GM08714 (cell line): ENCODE results near the gene ZC2HC1B.

Experiments
- H3K4me3 ChIP-seq: fragments of 200-500 bp; sonication (Bioruptor generic); 2 replicates; pipeline ENCODE4 v1.5.1; 2014; ENCODE audit warnings: mild to moderate bottlenecking, low read length, inconsistent platforms
- ZNF274 ChIP-seq: IDR thresholded peaks from 2 replicates; pipeline ENCODE4 v1.6.1; 2012; ENCODE audit warnings: mild to moderate bottlenecking, low read depth, low read length

Gene ZC2HC1B

DNA sequence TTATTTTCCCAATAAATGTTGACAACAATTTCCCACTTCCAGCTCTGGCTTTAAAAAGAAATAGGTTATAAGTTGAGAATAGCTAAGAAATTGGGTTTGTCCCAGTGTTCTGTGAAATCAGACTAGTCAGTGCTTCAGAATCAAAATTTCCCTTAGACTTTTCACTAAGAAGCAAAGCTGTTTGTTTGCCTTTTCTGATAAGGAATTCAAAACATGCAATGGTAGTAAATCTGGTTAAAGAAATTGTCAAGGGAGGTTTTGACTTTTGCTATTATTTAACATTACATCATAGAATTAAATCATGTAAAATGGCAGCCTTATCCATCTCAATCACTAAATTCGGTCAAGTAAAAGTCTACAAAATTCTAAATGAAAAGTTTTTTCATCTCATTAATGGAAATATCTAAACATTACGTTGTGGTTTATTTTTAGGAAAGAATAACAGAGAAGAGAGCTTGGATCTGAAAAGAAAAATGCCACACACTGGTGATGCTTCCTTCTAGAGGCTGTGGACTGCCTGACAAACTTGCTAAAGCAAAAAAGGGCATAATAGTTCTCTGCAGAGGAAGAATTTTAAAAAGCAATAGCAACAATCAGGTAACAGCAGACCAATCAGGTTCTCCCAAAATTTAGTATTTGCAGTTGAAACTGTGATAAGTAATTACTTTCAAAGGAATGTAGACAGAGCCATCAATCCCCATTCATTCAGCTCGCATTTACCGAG lies 107.4 kb downstream of the ZC2HC1B start:
- no peak for TF ChIP-seq ZNF274
- H3K4me3 ChIP-seq, result no peak overlapping the region

DNA sequence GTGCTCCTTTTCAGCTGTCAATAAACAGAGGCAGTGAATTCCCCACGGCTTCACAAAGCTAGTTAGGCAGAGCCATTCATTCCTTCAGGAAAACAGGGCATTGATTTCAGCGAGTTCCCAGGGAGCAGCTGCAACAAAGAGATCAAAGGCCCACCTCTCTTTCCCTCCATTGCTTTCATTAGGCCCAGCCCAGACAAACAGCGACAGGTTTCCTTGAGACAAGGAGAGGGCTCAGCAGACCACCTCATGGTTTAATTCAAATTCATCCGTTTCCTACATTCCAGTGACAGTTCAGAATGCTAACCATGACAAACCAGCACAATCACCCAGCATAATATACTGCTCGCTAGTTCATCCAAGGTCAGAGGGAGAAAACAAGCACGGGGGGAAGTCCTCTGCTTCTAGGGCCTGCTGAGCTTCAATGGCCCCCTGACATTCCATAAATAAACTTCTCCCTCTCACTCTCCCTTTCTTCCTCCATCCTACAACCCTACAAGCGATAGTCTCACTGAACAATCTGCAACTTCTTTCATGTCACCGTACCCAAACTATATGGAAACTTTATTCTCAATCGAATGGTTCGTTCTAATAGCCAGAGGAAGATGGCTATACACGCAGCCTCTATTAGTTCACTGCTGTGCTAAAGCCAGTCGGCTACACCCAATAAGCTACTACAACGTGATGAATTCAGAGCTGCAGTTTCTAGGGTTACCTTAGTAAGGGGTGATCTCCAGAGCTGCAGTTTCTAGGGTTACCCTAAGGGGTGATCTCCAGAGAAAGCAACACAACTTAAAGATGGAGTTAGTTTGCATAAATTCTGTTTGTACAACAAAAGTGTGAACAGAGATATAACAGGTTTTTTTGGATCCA lies 109.1 kb downstream of the ZC2HC1B start:
- H3K4me3 ChIP-seq, result no peak overlapping the region
- TF ChIP-seq ZNF274, result no peak

DNA sequence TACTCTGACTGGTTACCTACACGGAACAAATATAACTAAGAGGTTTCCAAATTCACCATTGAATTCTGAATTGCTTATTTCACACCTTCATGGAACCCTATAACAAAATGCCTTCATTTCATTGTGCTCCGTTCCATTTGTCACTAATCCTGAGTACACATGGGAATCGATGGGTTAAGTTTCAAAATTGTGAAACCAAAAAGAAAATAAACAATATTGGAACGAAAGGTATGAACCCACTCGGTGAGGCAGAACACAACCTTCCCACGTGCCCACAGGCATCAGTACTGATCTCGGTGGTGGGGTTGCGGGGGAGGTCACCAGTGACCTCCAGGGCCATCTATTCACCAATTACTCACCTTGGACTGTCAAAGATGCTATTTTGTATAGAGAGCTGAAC lies 109.8 kb downstream of the ZC2HC1B start:
- no peak overlapping the region for H3K4me3 ChIP-seq
- TF ChIP-seq ZNF274, result no peak

DNA sequence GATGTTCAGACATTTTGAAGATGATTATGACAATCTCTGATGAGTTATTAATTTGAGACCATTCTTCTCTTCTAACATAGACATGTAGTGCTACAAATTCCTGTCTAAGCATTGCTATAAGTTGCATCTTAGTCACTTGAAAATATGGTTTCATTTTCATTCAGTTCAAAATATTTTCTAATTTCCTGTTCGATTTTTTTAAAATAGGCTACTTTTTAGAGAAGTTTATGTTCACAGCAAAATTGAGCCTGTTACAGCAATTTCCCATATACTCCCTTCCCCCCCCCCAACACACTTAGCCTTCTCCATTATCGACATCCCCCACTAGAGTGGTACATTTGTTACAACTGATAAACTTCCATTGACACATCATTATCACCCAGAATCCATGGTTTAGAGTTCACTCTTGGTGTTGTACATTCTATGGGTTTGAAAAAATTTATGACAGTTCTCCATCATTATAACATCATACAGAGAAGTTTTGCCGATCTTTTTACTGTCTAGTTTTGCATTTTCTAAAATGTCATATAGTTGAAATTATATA lies 112.6 kb downstream of the ZC2HC1B start:
- TF ChIP-seq ZNF274, result no peak
- no peak overlapping the region for H3K4me3 ChIP-seq

DNA sequence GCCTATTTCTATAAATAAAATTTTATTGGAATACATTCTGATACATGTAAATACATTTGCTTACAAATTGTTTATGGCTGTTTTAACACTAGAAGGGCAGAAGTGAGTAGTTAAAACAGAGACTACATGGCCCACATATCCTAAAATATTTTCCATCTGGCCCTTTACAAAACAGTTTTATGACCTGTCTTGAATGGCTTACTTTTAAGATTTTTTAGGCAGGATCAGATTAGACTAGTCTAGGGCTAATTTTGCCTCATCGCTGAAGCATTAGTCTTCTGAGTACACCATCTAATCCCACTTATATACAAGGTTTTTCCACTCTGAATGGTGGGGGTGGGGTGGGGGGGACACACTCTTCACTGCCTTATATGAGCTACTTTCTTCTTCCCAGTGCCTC lies 116.6 kb downstream of the ZC2HC1B start:
- TF ChIP-seq ZNF274, result no peak
- H3K4me3 ChIP-seq, result no peak overlapping the region

DNA sequence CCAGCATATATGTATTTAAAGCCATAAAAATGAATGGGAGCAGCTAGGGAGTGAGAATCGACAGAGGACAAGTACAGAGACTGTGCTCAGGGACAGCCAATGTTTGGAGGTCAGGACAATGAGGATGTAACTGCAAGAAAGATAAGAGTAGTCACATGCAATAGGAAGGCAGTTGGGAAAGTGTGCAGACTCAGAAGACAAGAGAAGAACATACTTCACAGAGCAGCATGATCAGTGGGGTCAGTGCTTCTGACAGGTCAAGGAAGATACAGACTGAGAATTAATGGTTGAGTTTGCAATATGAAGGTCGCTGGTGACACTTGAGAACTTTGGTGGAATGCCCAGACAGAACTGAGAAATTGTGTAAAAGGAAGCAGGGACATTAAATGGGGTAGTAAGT lies 118.7 kb downstream of the ZC2HC1B start:
- no peak overlapping the region for H3K4me3 ChIP-seq
- TF ChIP-seq ZNF274, result no peak

DNA sequence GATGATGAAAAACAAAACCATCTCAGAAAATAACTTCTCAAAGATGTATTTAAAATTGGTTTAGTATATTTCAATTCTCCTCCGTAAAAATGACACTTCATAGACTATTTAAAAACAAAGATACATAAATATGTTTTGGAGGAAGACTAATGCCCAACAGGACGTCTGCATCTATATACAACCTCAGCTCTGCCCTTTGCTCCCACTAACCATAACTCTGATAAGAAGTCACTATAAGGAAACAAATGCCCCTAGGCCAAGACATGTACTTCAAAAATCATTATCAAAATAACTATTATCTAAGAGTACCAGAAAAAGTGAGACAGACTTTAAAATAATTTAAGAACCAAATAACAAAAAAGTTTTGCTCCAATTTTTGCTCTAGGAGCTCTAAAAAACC lies 120.4 kb downstream of the ZC2HC1B start:
- H3K4me3 ChIP-seq, result no peak overlapping the region
- TF ChIP-seq ZNF274, result no peak

DNA sequence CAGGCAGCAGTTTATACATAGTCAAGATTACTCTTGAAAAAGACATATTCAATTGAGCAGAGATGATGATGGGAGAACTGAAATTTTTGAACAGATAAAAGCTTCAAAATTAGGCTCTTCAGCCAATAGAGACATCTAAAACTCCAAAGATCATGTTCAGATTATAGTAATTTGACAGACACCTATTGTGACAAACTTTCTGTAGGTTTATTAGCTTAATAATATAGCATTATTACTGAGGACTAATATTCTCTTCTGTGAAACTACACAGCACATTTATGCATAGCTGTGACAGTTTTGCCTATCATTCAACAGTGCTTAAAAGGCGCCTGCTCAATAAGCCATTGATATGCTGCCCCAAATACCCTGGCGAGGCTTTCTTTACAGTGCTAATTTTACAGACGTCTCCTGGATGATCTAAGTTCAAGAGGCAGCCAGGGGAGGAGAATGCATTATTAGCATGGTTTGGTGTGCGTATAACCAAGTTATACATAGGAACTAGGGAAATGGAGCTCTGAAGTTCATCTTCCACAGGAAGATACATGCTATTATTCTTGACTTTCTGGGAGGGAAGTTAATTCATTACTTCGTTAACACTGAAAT lies 122.3 kb downstream of the ZC2HC1B start:
- H3K4me3 ChIP-seq, result no peak overlapping the region
- no peak for TF ChIP-seq ZNF274
